MV-4-11 (cell line): ENCODE data around the gene GOLGA8M.
"Not testable (repeated sequence)": the region's sequence is repeated elsewhere in the genome, so short reads cannot be mapped to it uniquely, and the experiment has no call there.

Source experiments
- DNase-seq: peaks from one replicate; lab custom pipeline; 2025; lab: John Stamatoyannopoulos, UW

GOLGA8M gene

GRCh38 chr15:28656018-28656360 is 56.2 kb downstream of the GOLGA8M start:
- not testable (repeated sequence) for DNase-seq

- not testable (repeated sequence) for DNase-seq
Observed at GRCh38 chr15:28655329-28656017, 56.7 kb downstream of the GOLGA8M start.

- DNase-seq: not testable (repeated sequence)
Observed at GRCh38 chr15:28654194-28654593, 58.0 kb downstream of the GOLGA8M start.

GRCh38 chr15:28652538-28652937 is 59.7 kb downstream of the GOLGA8M start:
- DNase-seq: not testable (repeated sequence)
